Measurements from ENCODE around the gene GRIK4. TPM values are rescaled to one million over a fixed set of nuclear protein-coding genes. Genes with fewer than 3 reads are reported as not detected.

Gene GRIK4
- total RNA-seq, 2 experiments from 2014 or later: 0.06 TPM; not detected in 1

- no peaks in the 10 kb centered on the region for H3K9me3 ChIP-seq (ENCODE audit: low read length)
- no peaks in the 10 kb centered on the region for H3K9me2 ChIP-seq (ENCODE audit: insufficient read depth, low read length)
- H4K20me1 ChIP-seq (ENCODE audit: insufficient read depth, low read length): no peaks in the 10 kb centered on the region
- DNase-seq (ENCODE audit: low spot score): no peak
- H3K27ac ChIP-seq (ENCODE audit: low read depth, low read length, poor library complexity, severe bottlenecking): no peak overlapping the region
- POLR2A ChIA-PET: no interaction called here
- intact Hi-C loops (cut with micrococcal nuclease; ENCODE audit: unreplicated experiment): no loop called here
- TF ChIP-seq EZH2phosphoT487 (IDR thresholded peaks at IDR 0.05; ENCODE audit: borderline replicate concordance, low read depth, low read length) (no peak), CTCF (conservative IDR thresholded peaks at IDR 0.05; ENCODE audit: low read length) (no peak)
- no peaks in the 10 kb centered on the region for H3K4me1 ChIP-seq (ENCODE audit: insufficient read depth, low read length, poor library complexity, severe bottlenecking)
- no peak overlapping the region for H3K4me2 ChIP-seq (ENCODE audit: low read length)
- no TSS peak for BruUV-seq (replicated peaks)
- H3K4me3 ChIP-seq (ENCODE audit: low read depth, low read length, poor library complexity, severe bottlenecking): no peak overlapping the region
- H2AFZ ChIP-seq (ENCODE audit: low read length): no peak overlapping the region
- CTCF ChIA-PET (ENCODE audit: unreplicated experiment): no interaction called here
- no peaks in the 10 kb centered on the region for H3K36me3 ChIP-seq (ENCODE audit: insufficient read depth, low read length)
- H3K79me2 ChIP-seq (ENCODE audit: insufficient read depth, low read depth, low read length): no peaks in the 10 kb centered on the region
Observed at GRCh38 chr11:120568572-120569307, 57.2 kb downstream of the GRIK4 start.

- H3K4me1 ChIP-seq (ENCODE audit: insufficient read depth, low read length, poor library complexity, severe bottlenecking): no peaks in the 10 kb centered on the region
- BruUV-seq (replicated peaks): no TSS peak
- DNase-seq (ENCODE audit: low spot score): no peak
- ChIA-PET CTCF (ENCODE audit: unreplicated experiment) (no interaction called here), POLR2A (no interaction called here)
- no peak overlapping the region for H3K27ac ChIP-seq (ENCODE audit: low read depth, low read length, poor library complexity, severe bottlenecking)
- H2AFZ ChIP-seq (ENCODE audit: low read length): no peak overlapping the region
- no peaks in the 10 kb centered on the region for H3K36me3 ChIP-seq (ENCODE audit: insufficient read depth, low read length)
- H3K9me3 ChIP-seq (ENCODE audit: low read length): no peaks in the 10 kb centered on the region
- TF ChIP-seq EZH2phosphoT487 (IDR thresholded peaks at IDR 0.05; ENCODE audit: borderline replicate concordance, low read depth, low read length) (no peak), CTCF (conservative IDR thresholded peaks at IDR 0.05; ENCODE audit: low read length) (no peak)
- intact Hi-C loops (cut with micrococcal nuclease; ENCODE audit: unreplicated experiment): no loop called here
- H4K20me1 ChIP-seq (ENCODE audit: insufficient read depth, low read length): no peaks in the 10 kb centered on the region
- H3K4me3 ChIP-seq (ENCODE audit: low read depth, low read length, poor library complexity, severe bottlenecking): no peak overlapping the region
- H3K9me2 ChIP-seq (ENCODE audit: insufficient read depth, low read length): no peaks in the 10 kb centered on the region
- H3K4me2 ChIP-seq (ENCODE audit: low read length): no peak overlapping the region
- no peaks in the 10 kb centered on the region for H3K79me2 ChIP-seq (ENCODE audit: insufficient read depth, low read depth, low read length)
Observed at GRCh38 chr11:120569861-120570260, 58.3 kb downstream of the GRIK4 start.

GRCh38 chr11:120571476-120571875, 59.9 kb downstream of the GRIK4 start:
- intact Hi-C loops (cut with micrococcal nuclease; ENCODE audit: unreplicated experiment): no loop called here
- H4K20me1 ChIP-seq (ENCODE audit: insufficient read depth, low read length): no peaks in the 10 kb centered on the region
- no peaks in the 10 kb centered on the region for H3K79me2 ChIP-seq (ENCODE audit: insufficient read depth, low read depth, low read length)
- ChIA-PET CTCF (ENCODE audit: unreplicated experiment) (no interaction called here), POLR2A (no interaction called here)
- no peak for DNase-seq (ENCODE audit: low spot score)
- no peak overlapping the region for H3K4me3 ChIP-seq (ENCODE audit: low read depth, low read length, poor library complexity, severe bottlenecking)
- BruUV-seq (replicated peaks): no TSS peak
- no peak overlapping the region for H3K4me2 ChIP-seq (ENCODE audit: low read length)
- H3K36me3 ChIP-seq (ENCODE audit: insufficient read depth, low read length): no peaks in the 10 kb centered on the region
- H3K27ac ChIP-seq (ENCODE audit: low read depth, low read length, poor library complexity, severe bottlenecking): no peak overlapping the region
- H3K4me1 ChIP-seq (ENCODE audit: insufficient read depth, low read length, poor library complexity, severe bottlenecking): no peaks in the 10 kb centered on the region
- TF ChIP-seq EZH2phosphoT487 (IDR thresholded peaks at IDR 0.05; ENCODE audit: borderline replicate concordance, low read depth, low read length) (no peak), CTCF (conservative IDR thresholded peaks at IDR 0.05; ENCODE audit: low read length) (no peak)
- H3K9me3 ChIP-seq (ENCODE audit: low read length): no peaks in the 10 kb centered on the region
- no peaks in the 10 kb centered on the region for H3K9me2 ChIP-seq (ENCODE audit: insufficient read depth, low read length)
- no peak overlapping the region for H2AFZ ChIP-seq (ENCODE audit: low read length)

All from OCI-LY7 (cell line).